Natural killer cell (primary cell): Measurements from ENCODE around the gene LY6G6C. TPM values are rescaled to one million over a fixed set of nuclear protein-coding genes. Genes with fewer than 3 reads are reported as not detected.
"Not testable (repeated sequence)": the region's sequence is repeated elsewhere in the genome, so short reads cannot be mapped to it uniquely, and the experiment has no call there.

Experiments used
- ATAC-seq, 3 donors: fragments of 150-1000 bp in 2 of 3; fragments of 200-7000 bp in 1 of 3; cut with Tn5 transposase; 1 replicate in 1 of 3; 2 replicates in 2 of 3; pipeline ENCODE4 v1.10.0; 2021; ENCODE audit warnings: mild to moderate bottlenecking in 2 of 3, moderate library complexity in 2 of 3
- DNase-seq, 2 donors: peaks; one replicate each; pipeline versions ENCODE4 v3.0.0 to v3.0.0-alpha.2; 2013 to 2021; ENCODE audit warnings: mixed read lengths in 1 of 2
- H3K27ac ChIP-seq: one replicate; pipeline ENCODE4 v1.5.1; 2013; ENCODE audit warnings: mild to moderate bottlenecking, low read length
- H3K27me3 ChIP-seq: one replicate; pipeline ENCODE4 v1.6.1; 2013; ENCODE audit warnings: low read length; ENCODE audit not compliant: control insufficient read depth, insufficient read depth
- H3K36me3 ChIP-seq: one replicate; pipeline ENCODE4 v1.6.1; 2013; ENCODE audit warnings: low read length; ENCODE audit not compliant: control insufficient read depth, insufficient read depth
- H3K4me1 ChIP-seq: one replicate; pipeline ENCODE4 v1.6.1; 2013; ENCODE audit warnings: low read length; ENCODE audit not compliant: control insufficient read depth, insufficient read depth
- H3K4me3 ChIP-seq: one replicate; pipeline ENCODE4 v1.5.1; 2013; ENCODE audit warnings: low read length
- H3K9me3 ChIP-seq: one replicate; pipeline ENCODE4 v1.6.1; 2013; ENCODE audit warnings: low read length; ENCODE audit not compliant: control insufficient read depth, insufficient read depth
- H3K27ac Mint-ChIP-seq, 2 donors: one replicate each; pipeline ENCODE4 v1.8.0; 2022; ENCODE audit warnings: mild to moderate bottlenecking in 2 of 2, mixed read lengths in 2 of 2, moderate library complexity in 1 of 2
- H3K27me3 Mint-ChIP-seq, 2 donors: one replicate each; pipeline ENCODE4 v1.8.0; 2022; ENCODE audit warnings: low read depth in 2 of 2, mixed read lengths in 2 of 2
- H3K36me3 Mint-ChIP-seq: one replicate; pipeline ENCODE4 v1.8.0; 2022; ENCODE audit warnings: mixed read lengths
- H3K4me1 Mint-ChIP-seq, 2 donors: one replicate each; pipeline ENCODE4 v1.8.0; 2022; ENCODE audit warnings: mixed read lengths in 2 of 2
- H3K4me3 Mint-ChIP-seq: one replicate; pipeline ENCODE4 v1.8.0; 2022; ENCODE audit warnings: mild to moderate bottlenecking, moderate library complexity, mixed read lengths
- H3K9me3 Mint-ChIP-seq, 2 donors: one replicate each; pipeline ENCODE4 v1.8.0; 2022; ENCODE audit warnings: mixed read lengths in 2 of 2
- CTCF ChIP-seq: fragments of 200-600 bp; IDR thresholded peaks from one replicate; pipeline ENCODE4 v1.8.0; 2022; ENCODE audit warnings: antibody characterized with exemption
- WGBS: methylation state at CpG from one replicate; pipeline ENCODE4 v1.1.7; 2013; ENCODE audit warnings: missing lambda C conversion rate; ENCODE audit not compliant: insufficient coverage; 5-methylcytosine and 5-hydroxymethylcytosine counted together
- intact Hi-C: fragments of 100-400 bp; cut with micrococcal nuclease; formaldehyde crosslinking; loops from one replicate; pipeline ENCODE4 v1.14.2; 2022
- total RNA-seq, 4 donors: library from RNA; stranded (reverse); fragments of 120-200 nt in 1 of 4; gene quantifications; one replicate each; pipeline versions ENCODE4 v1.2.3 to v1.2.4, GENCODE V29; 2013 to 2022

Gene LY6G6C
- total RNA-seq, 3 donors from 2014 or later (not counting 1 experiment from before 2014, with no cell fraction given) = not detected

- no peaks in the 10 kb centered on the region for H3K36me3 Mint-ChIP-seq
- intact Hi-C loops = no loop called here
- Histone ChIP-seq H3K36me3 (no peaks in the 10 kb centered on the region), H3K4me1 (peaks cover 14% of the 10 kb centered on the region), H3K27ac (no peak overlapping the region), H3K27me3 (no peaks in the 10 kb centered on the region), H3K4me3 (no peak overlapping the region), H3K9me3 (no peaks in the 10 kb centered on the region)
- peaks cover 0 to 3% of the 10 kb centered on the region in 2 donors for H3K27me3 Mint-ChIP-seq
- DNase-seq (peak in 1 of 2 donors; percentile 47), ATAC-seq (peak in 2 of 3 donors; percentile 31 to 48)
- no peaks in the 10 kb centered on the region for H3K9me3 Mint-ChIP-seq
- no peak overlapping the region for H3K4me3 Mint-ChIP-seq
- H3K27ac Mint-ChIP-seq = peak overlapping the region in 1 of 2 donors; percentile 6
- WGBS = 72% methylated on average over 8 of the region's 8 CpGs
- TF ChIP-seq CTCF = no peak
- H3K4me1 Mint-ChIP-seq = peaks cover 16 to 21% of the 10 kb centered on the region in 2 donors
These were observed 9.2 kb downstream of the LY6G6C start for GRCh38 chr6:31712296-31712695.

- TF ChIP-seq CTCF = no peak
- H3K27me3 Mint-ChIP-seq = peaks cover 0 to 3% of the 10 kb centered on the region in 2 donors
- H3K27ac ChIP-seq = no peak overlapping the region
- H3K9me3 Mint-ChIP-seq = no peaks in the 10 kb centered on the region
- WGBS = 28% methylated on average over 8 of the region's 8 CpGs
- H3K4me1 ChIP-seq = peaks cover 14% of the 10 kb centered on the region
- H3K36me3 Mint-ChIP-seq = no peaks in the 10 kb centered on the region
- H3K27ac Mint-ChIP-seq = peak overlapping the region in 1 of 2 donors; percentile 14
- ATAC-seq = peak in 2 of 3 donors; percentile 32 to 43
- no peaks in the 10 kb centered on the region for H3K36me3 ChIP-seq
- DNase-seq = no peak
- intact Hi-C loops = no loop called here
- no peaks in the 10 kb centered on the region for H3K27me3 ChIP-seq
- H3K9me3 ChIP-seq = no peaks in the 10 kb centered on the region
- H3K4me3 Mint-ChIP-seq = peak overlapping the region; percentile 4
- H3K4me3 ChIP-seq = no peak overlapping the region
- peaks cover 16 to 21% of the 10 kb centered on the region in 2 donors for H3K4me1 Mint-ChIP-seq
These were observed 10.3 kb downstream of the LY6G6C start for GRCh38 chr6:31711233-31711632.

- Mint-ChIP-seq H3K27ac (peak overlapping the region in 1 of 2 donors; percentile 14), H3K9me3 (no peaks in the 10 kb centered on the region), H3K4me3 (no peak overlapping the region), H3K36me3 (no peaks in the 10 kb centered on the region), H3K27me3 (peaks cover 0 to 3% of the 10 kb centered on the region in 2 donors), H3K4me1 (peaks cover 16 to 21% of the 10 kb centered on the region in 2 donors)
- H3K9me3 ChIP-seq = no peaks in the 10 kb centered on the region
- no peak for TF ChIP-seq CTCF
- DNase-seq (no peak), ATAC-seq (no peak)
- intact Hi-C loops = no loop called here
- H3K27ac ChIP-seq = no peak overlapping the region
- no peak overlapping the region for H3K4me3 ChIP-seq
- H3K4me1 ChIP-seq = peaks cover 14% of the 10 kb centered on the region
- H3K36me3 ChIP-seq = no peaks in the 10 kb centered on the region
- H3K27me3 ChIP-seq = no peaks in the 10 kb centered on the region
- WGBS = 78% methylated on average over 5 of the region's 5 CpGs
These were observed 10.9 kb downstream of the LY6G6C start for GRCh38 chr6:31710523-31711219.

- peaks cover 14% of the 10 kb centered on the region for H3K4me1 ChIP-seq
- H3K36me3 Mint-ChIP-seq, H3K27ac Mint-ChIP-seq, intact Hi-C loops, H3K9me3 Mint-ChIP-seq, H3K36me3 ChIP-seq, H3K4me3 ChIP-seq, H3K9me3 ChIP-seq, H3K27me3 ChIP-seq, H3K27me3 Mint-ChIP-seq, ATAC-seq, DNase-seq, H3K27ac ChIP-seq, H3K4me3 Mint-ChIP-seq: not testable (repeated sequence)
- WGBS = 90% methylated on average over 9 of the region's 11 CpGs
- H3K4me1 Mint-ChIP-seq = peaks cover 16 to 19% of the 10 kb centered on the region in 2 donors
These were observed 12.4 kb downstream of the LY6G6C start for GRCh38 chr6:31709157-31709556.
